Measurements from ENCODE around the gene SLC5A8. TPM values are rescaled to one million over a fixed set of nuclear protein-coding genes. Genes with fewer than 3 reads are reported as not detected.

Gene SLC5A8
- total and polyA plus RNA-seq, 9 of the 15 experiments (the other 6 are each of a cell fraction or from before 2014, with no cell fraction given): not detected

GRCh38 chr12:101207086-101207780 lies 2.8 kb downstream of the SLC5A8 start:
- Histone ChIP-seq H3K36me3 (ENCODE audit: control insufficient read depth, insufficient read depth, low read length) (no peaks in the 10 kb centered on the region), H3K4me3 (no peak overlapping the region), H3K9me1 (ENCODE audit: control insufficient read depth, insufficient read depth, low read length) (no peaks in the 10 kb centered on the region), H4K20me1 (replicated peaks; ENCODE audit: control insufficient read depth, insufficient read depth, low read length) (no peaks in the 10 kb centered on the region), H3K4me1 (replicated peaks in 1 of 2; ENCODE audit: control insufficient read depth in 2 of 2, insufficient read depth in 2 of 2, low read length in 2 of 2) (peaks cover 0 to 6% of the 10 kb centered on the region in 2 experiments; a peak in 1 of 5 replicates), H3K9ac (ENCODE audit: insufficient read depth in 1 of 2, low read depth in 2 of 2, low read length in 2 of 2) (no peak overlapping the region), H3K27ac (ENCODE audit: extremely low read depth, low read depth, low read length) (no peak overlapping the region), H3K9me3 (replicated peaks; ENCODE audit: control insufficient read depth, insufficient read depth, low read depth, low read length) (no peaks in the 10 kb centered on the region), H3K27me3 (ENCODE audit: control insufficient read depth in 2 of 2, insufficient read depth in 2 of 2, low read length in 2 of 2) (peaks cover 0 to 13% of the 10 kb centered on the region in 2 experiments; a peak in 1 of 5 replicates), H3K4me2 (ENCODE audit: insufficient read depth, low read length) (no peak overlapping the region), H3K79me2 (ENCODE audit: control insufficient read depth, insufficient read depth, low read length) (no peaks in the 10 kb centered on the region), H2AFZ (ENCODE audit: low read depth, low read length) (no peak overlapping the region)
- intact Hi-C loops (cut with micrococcal nuclease): no loop called here
- FAIRE-seq (no peak), DNase-seq (ENCODE audit: extremely low read depth in 1 of 4, low spot score in 3 of 4) (no peak), ATAC-seq (no peak)
- in situ Hi-C loops (cut with MboI): no loop called here
- CTCF ChIA-PET (ENCODE audit: low intra/inter-chr PET ratio): no interaction called here
- POLR2A ChIA-PET: no interaction called here
- no TSS peak for BruUV-seq (replicated peaks)
- TF ChIP-seq HOXB6 (CRISPR knock-in tag; IDR thresholded peaks at IDR 0.05; ENCODE audit: borderline replicate concordance): no peak
- TF ChIP-seq KAT2B (IDR thresholded peaks at IDR 0.05; ENCODE audit: low read depth, low read length): no peak
- no peak for TF ChIP-seq NFYB (IDR thresholded peaks at IDR 0.05; ENCODE audit: extremely low read depth, insufficient read length)
- TF ChIP-seq NR4A1 (CRISPR knock-in tag; IDR thresholded peaks at IDR 0.05): no peak
- TF ChIP-seq NR4A1 (tag; IDR thresholded peaks at IDR 0.05): no peak
- WGBS (ENCODE audit: insufficient coverage, low coverage, missing lambda C conversion rate): 0% methylated on average over 5 of the region's 5 CpGs
